Endothelial cell of umbilical vein (primary cell): ENCODE data around the gene ACBD6. TPM values are rescaled to one million over a fixed set of nuclear protein-coding genes. Genes with fewer than 3 reads are reported as not detected.

Source experiments
- BruUV-seq: library from RNA; stranded (reverse); fragments of 400-500 nt; replicated peaks from 2 replicates; lab custom pipeline; 2021; lab: Mats Ljungman, UMichigan
- CTCF ChIA-PET: fragments of 300-600, 350-600 bp; sonication (Branson Sonifier 250); formaldehyde crosslinking; loops from one replicate; lab custom pipeline; 2021; ENCODE audit warnings: antibody characterized with exemption, inconsistent platforms; lab: Charles Lee
- POLR2A ChIA-PET: fragments of 300-600, 350-600 bp; sonication (Branson Sonifier 250); formaldehyde crosslinking; loops from one replicate; lab custom pipeline; 2021; ENCODE audit warnings: antibody characterized with exemption, inconsistent platforms; lab: Charles Lee
- DNase-seq: peaks from one replicate; pipeline ENCODE4 v3.0.0-alpha.2; 2011; ENCODE audit warnings: low read depth, low spot score
- FAIRE-seq: peaks from 2 replicates; lab custom pipeline; 2011; peaks lifted over from hg19 to GRCh38; lab: Jason Lieb, UNC
- H2AFZ ChIP-seq: 2 replicates; pipeline ENCODE4 v1.6.0; 2012; ENCODE audit warnings: low read depth, low read length, control low read depth, inconsistent platforms
- H3K27ac ChIP-seq: 2 replicates; pipeline ENCODE4 v1.5.1; 2011; ENCODE audit warnings: low read depth, mild to moderate bottlenecking, control low read depth, low read length, moderate library complexity; ENCODE audit not compliant: insufficient read depth
- H3K27me3 ChIP-seq, 2 experiments: 2 replicates each; pipeline versions ENCODE4 v1.6.0 to v1.6.1; 2011; ENCODE audit warnings: low read length in 2 of 2, mixed read lengths in 1 of 2; ENCODE audit not compliant: control insufficient read depth in 2 of 2, insufficient read depth in 2 of 2
- H3K36me3 ChIP-seq, 2 experiments: 2 replicates in 1 of 2; 3 replicates in 1 of 2; pipeline ENCODE4 v1.5.1; 2011; ENCODE audit warnings: low read length in 2 of 2, mild to moderate bottlenecking in 1 of 2, moderate library complexity in 1 of 2; ENCODE audit not compliant: control insufficient read depth in 2 of 2, insufficient read depth in 2 of 2; ENCODE audit errors: extremely low read depth in 1 of 2
- H3K4me1 ChIP-seq: 3 replicates; pipeline ENCODE4 v1.5.1; 2011; ENCODE audit warnings: mild to moderate bottlenecking, low read length; ENCODE audit not compliant: control insufficient read depth, insufficient read depth; ENCODE audit errors: extremely low read depth
- H3K4me2 ChIP-seq: 2 replicates; pipeline ENCODE4 v1.6.1; 2011; ENCODE audit warnings: low read length, control low read depth, mixed read lengths; ENCODE audit not compliant: insufficient read depth
- H3K4me3 ChIP-seq, 3 experiments: fragments of 200-600 bp in 1 of 3; sonication (generic), shearing (Covaris generic) in 1 of 3; replicated peaks in 1 of 3; 2 replicates each; pipeline ENCODE4 v1.5.1; 2011 to 2016; ENCODE audit warnings: control low read depth in 3 of 3, low read length in 3 of 3, mild to moderate bottlenecking in 2 of 3, inconsistent platforms in 1 of 3, low read depth in 1 of 3, moderate library complexity in 1 of 3; ENCODE audit not compliant: insufficient read depth in 1 of 3
- H3K79me2 ChIP-seq: 2 replicates; pipeline ENCODE4 v1.6.0; 2012; ENCODE audit warnings: low read length, inconsistent platforms; ENCODE audit not compliant: control insufficient read depth, insufficient read depth
- H3K9ac ChIP-seq: replicated peaks from 2 replicates; pipeline ENCODE3; 2011; ENCODE audit warnings: low read length, control low read depth; ENCODE audit not compliant: insufficient read depth; ENCODE audit errors: extremely low read depth
- H3K9me1 ChIP-seq: replicated peaks from 3 replicates; pipeline ENCODE4 v1.6.0; 2011; ENCODE audit warnings: mild to moderate bottlenecking, low read length; ENCODE audit not compliant: control insufficient read depth, insufficient read depth; ENCODE audit errors: extremely low read depth
- H3K9me3 ChIP-seq: replicated peaks from 2 replicates; pipeline ENCODE4 v1.5.1; 2012; ENCODE audit warnings: low read length, inconsistent platforms; ENCODE audit not compliant: control insufficient read depth, insufficient read depth
- H4K20me1 ChIP-seq: replicated peaks from 2 replicates; pipeline ENCODE3; 2011; ENCODE audit warnings: mild to moderate bottlenecking, low read length; ENCODE audit not compliant: control insufficient read depth, insufficient read depth; ENCODE audit errors: extremely low read depth
- CTCF ChIP-seq, 2 donors: IDR thresholded peaks; 1 replicate in 1 of 2; 2 replicates in 1 of 2; pipeline ENCODE4 v1.5.1; 2011; ENCODE audit warnings: low read length in 2 of 2, mild to moderate bottlenecking in 2 of 2, moderate library complexity in 2 of 2, control low read depth in 1 of 2, inconsistent platforms in 1 of 2, low read depth in 1 of 2; ENCODE audit not compliant: insufficient read depth in 1 of 2; ENCODE audit errors: extremely low read depth in 1 of 2
- FOS ChIP-seq: IDR thresholded peaks from 2 replicates; pipeline ENCODE4 v1.6.1; 2011; ENCODE audit warnings: mild to moderate bottlenecking, low read length, moderate library complexity, borderline replicate concordance; ENCODE audit not compliant: insufficient read depth
- GATA2 ChIP-seq: IDR thresholded peaks from 2 replicates; pipeline ENCODE4 v1.7.0; 2011; ENCODE audit warnings: low read depth, mild to moderate bottlenecking, moderate library complexity, mixed read lengths, low read length; ENCODE audit not compliant: insufficient read length, insufficient read depth
- JUN ChIP-seq: IDR thresholded peaks from 2 replicates; pipeline ENCODE4 v1.6.1; 2011; ENCODE audit warnings: borderline replicate concordance, low read depth; ENCODE audit not compliant: insufficient read length, insufficient read depth
- MAX ChIP-seq: IDR thresholded peaks from 2 replicates; pipeline ENCODE4 v1.6.1; 2011; ENCODE audit not compliant: insufficient read depth, insufficient read length
- MYC ChIP-seq: IDR thresholded peaks from one replicate; pipeline ENCODE4 v1.6.1; 2011; ENCODE audit warnings: mild to moderate bottlenecking, low read depth, low read length
- POLR2A ChIP-seq: IDR thresholded peaks from 2 replicates; pipeline ENCODE4 v1.6.1; 2012; ENCODE audit warnings: low read depth, mild to moderate bottlenecking, control low read depth, low read length
- POLR2AphosphoS5 ChIP-seq: IDR thresholded peaks from 2 replicates; pipeline ENCODE4 v1.6.1; 2012; ENCODE audit warnings: low read depth, mild to moderate bottlenecking, control low read depth, low read length, moderate library complexity; ENCODE audit not compliant: insufficient read depth
- dilution Hi-C: fragments of 300-500 bp; cut with MboI; formaldehyde crosslinking; loops from one replicate; pipeline ENCODE4 v1.15.0; 2019; ENCODE audit warnings: low sequenced_read_pairs; ENCODE audit not compliant: extremely low pct_ligation_motif_present
- intact Hi-C: fragments of 100-400 bp; cut with micrococcal nuclease; formaldehyde crosslinking; loops from one replicate; pipeline ENCODE4 v1.10.0; 2022
- polyA plus RNA-seq, 4 experiments: library from polyadenylated mRNA; depleted of rRNA in 3 of 4; stranded (reverse) in 3 of 4; unstranded in 1 of 4; fragments of >200 nt; gene quantifications; 2 replicates each; pipeline versions ENCODE4 v1.2.1 to v1.2.3, GENCODE V29; 2011 to 2012; ENCODE audit warnings: missing spikeins in 1 of 4
- total RNA-seq: library from RNA; stranded (reverse); gene quantifications from 2 replicates; pipeline ENCODE4 v1.2.3, GENCODE V29; 2021

The ACBD6 gene
- total and polyA plus RNA-seq, 2 donors (not counting 3 experiments of a cell fraction or from before 2014, with no cell fraction given) = 55.6 to 56.4 TPM

- dilution Hi-C loops = no loop called here
- DNase-seq = no peak
- no peaks in the 10 kb centered on the region for H3K4me1 ChIP-seq
- TF ChIP-seq POLR2A (no peak), MAX (no peak), FOS (no peak), CTCF (IDR thresholded peaks at IDR 0.05; ENCODE audit: extremely low read depth in 1 of 2, insufficient read depth in 1 of 2, low read depth in 1 of 2, low read length in 2 of 2) (no peak), MYC (no peak), GATA2 (no peak), POLR2AphosphoS5 (no peak), JUN (no peak)
- no peaks in the 10 kb centered on the region for H3K27me3 ChIP-seq
- no peak overlapping the region for H3K9ac ChIP-seq
- POLR2A ChIA-PET = no interaction called here
- no peaks in the 10 kb centered on the region for H3K9me1 ChIP-seq
- no peak overlapping the region for H3K4me3 ChIP-seq
- intact Hi-C loops = no loop called here
- no peak overlapping the region for H2AFZ ChIP-seq
- BruUV-seq = no TSS peak
- H4K20me1 ChIP-seq = peaks cover 2% of the 10 kb centered on the region
- no peaks in the 10 kb centered on the region for H3K36me3 ChIP-seq
- H3K27ac ChIP-seq = no peak overlapping the region
- FAIRE-seq = no peak
- H3K4me2 ChIP-seq = no peak overlapping the region
- CTCF ChIA-PET = interaction anchor here (1.1 to 1.4 kb wide), 2 partner anchors 10 to 24 kb away, joined by 3 to 6 read pairs; no protein-coding TSS in a partner anchor
- H3K9me3 ChIP-seq = no peaks in the 10 kb centered on the region
- H3K79me2 ChIP-seq = peaks cover 16% of the 10 kb centered on the region
Observed at GRCh38 chr1:180392427-180393145, 109.8 kb downstream of the ACBD6 start.
